Activated naive CD4-positive, alpha-beta T cell treated with Interleukin-2 at 50 U/mL for 16 hours (primary cell): ENCODE data around the gene MEN1.
"Not testable (repeated sequence)": the region's sequence is repeated elsewhere in the genome, so short reads cannot be mapped to it uniquely, and the experiment has no call there.

ENCODE experiments used
- DNase-seq: peaks from one replicate; pipeline ENCODE4 v3.0.0-alpha.2; 2020

MEN1 gene

DNA sequence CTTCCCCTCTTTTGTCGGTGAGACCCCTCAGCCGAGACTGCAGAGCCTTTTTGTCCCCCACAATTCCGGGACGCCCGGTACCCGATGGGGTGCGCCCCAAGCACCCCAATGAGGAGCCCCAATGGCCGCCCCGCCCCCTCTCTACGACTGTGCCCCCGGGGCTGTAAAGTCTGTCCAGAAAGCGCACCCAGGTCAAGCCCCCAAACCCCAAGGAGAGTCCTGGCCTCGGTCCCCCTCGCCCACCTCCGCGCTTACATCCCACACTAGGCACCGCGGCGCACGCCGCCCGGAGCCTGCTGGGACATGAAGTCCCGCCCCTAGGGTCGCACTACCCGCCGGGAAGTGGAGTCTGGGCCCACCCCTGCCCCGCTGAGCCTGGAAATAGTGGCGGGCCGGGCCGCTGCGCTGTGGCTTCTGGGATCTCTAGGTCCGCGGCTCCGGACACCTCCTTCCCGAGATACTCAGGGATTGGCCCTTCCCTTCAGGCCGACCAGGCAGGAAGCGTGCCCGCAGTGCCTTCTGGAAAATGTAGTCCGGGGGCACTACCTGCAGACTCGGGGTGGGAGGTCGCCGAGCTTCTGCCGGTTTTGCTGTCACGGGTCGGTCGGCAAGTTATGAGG, at the start of gene MEN1:
MEN1 (minus strand) TSS at position 281 of the 620 bp plus-strand sequence. CDS start 442 bp downstream, outside the sequence.
- DNase-seq = peak; percentile 82

DNA sequence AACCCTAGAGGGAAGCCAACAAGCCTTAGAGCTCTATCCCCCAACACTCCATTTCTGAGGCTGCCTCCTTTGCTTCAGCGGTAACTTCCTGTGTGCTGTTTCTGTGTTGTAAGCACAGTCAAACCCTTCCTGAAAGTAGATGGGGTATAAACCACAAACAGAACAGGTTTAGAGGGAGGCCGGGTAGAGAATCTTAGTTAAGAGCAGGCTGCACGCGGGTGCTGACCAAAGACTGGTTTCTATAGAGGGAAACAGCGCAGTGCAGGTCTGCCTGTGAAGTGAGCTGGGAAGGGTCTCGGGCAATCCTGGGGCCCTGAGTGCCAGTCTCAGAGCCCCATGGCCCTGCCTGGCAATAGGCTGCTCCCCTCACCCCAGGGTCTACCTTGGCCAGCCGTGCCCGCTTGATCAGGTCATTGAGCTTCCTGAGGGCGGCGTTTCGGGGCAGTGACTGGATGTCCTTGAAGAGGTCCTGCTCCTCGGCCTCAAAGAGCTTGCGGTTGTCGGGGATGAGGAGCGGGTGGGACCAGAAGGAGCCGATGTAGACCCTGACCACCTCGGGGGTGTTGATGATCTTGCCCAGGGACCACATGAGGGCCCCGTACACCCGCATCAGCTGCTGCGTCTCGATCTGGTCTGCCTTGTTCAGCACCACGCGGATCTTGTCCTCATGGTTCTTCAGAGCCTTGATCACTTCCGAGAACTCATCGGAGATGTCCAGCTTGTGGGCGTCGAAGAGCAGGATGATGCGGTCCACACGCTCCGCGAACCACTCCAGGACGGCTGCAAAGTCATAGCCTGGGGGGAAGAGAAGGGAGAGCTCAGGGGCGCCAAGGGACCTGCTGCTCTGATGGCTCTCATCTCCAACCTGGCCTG, 49.4 kb upstream of the MEN1 start:
- peak; percentile 72 for DNase-seq

DNA sequence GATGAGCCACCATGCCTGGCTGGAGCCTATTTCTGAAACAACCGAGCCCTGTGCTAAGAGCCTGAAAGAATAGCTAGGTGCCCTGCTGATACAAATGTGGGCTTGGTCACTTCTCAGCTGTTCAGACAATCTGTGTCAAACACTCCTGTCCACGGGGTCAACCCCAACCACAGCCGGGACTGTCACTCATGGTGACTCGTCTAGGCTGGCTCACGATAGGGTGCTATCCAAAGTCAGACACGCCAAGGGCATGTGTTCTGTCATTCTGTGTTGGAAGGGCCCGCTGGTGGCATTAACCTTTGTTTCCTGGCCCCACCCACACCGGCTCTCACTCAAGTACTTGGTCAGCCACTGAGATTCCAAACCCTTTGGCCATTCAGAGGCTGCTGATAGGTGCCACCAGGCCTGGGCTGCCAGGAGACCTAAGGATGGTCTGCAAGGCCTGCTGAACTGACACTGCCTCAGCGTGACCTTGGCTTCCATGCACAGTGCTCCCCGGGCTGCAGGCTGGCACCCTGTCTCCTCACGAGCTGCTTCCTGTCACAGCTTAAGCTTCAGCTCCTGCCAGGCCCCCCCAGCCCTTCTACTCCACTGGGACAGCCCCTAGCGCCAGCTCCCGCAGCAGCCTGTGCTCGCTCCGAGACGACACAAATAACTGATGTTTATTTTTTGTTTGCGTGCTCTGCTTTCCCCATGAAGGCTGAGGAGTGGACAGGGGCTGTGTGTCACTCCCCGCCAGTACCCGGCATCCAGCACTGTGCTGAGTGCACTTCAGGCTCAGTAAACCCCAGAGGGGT, 48.3 kb upstream of the MEN1 start:
- DNase-seq = peak; percentile 55

DNA sequence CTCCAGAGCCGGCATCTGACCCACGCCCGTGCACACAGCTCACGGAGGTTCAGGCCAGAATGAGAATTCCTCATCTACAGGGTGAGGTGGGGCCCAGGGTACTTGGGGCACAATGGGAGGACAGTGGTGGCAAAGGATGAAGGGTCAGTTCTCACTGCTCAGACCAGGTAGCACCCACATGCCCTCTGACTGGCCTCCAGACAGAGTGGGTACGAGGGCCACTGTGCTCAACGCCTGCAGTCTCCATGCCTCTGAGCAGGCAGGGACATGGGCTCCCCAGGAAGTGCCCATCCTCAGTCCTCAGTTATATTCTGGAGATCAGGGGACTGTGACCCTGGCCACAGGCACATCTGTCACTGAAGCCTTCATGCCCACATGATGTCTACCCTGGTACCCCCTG, 47.1 kb upstream of the MEN1 start:
- DNase-seq = no peak

DNA sequence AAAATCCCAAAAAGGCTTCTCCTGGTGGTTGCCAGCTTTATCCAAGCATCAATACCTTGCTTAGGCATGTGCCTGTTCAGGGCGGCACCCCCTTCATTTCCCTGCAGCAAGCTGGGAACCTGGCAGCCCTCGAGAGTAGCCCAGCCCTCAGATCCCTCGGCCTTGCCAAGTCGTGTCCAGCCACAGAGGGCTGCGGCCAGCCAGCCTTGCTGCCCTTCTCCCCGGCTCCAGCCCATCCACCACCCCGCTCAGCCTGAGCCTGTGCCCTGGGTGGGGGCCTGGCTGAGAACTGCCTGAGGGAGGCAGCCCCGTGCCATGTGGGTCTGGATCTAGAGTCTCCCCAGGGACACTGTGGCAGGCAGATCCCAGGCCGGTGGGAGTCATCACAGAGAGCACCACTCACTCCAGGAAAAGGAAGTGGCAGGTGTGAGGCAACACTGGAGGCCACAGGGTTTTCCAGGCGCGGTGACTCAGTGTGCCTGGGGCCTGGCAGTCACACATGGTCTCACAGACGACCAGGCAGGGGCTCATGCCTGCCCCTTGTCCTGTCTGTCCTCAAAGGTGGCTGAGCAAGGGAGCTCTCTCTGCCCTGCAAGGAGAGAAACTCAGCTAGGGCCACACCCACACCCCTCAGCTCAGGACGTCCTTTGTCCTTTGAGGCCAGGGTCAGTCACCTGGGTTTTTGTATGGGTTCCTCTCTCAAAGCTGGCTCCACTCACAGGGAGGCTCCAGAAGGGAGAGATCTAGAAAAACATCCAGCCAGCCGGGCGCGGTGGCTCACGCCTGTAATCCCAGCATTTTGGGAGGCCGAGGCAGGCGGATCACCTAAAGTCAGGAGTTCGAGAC, 46.3 kb upstream of the MEN1 start:
- peak; percentile 60 for DNase-seq

DNA sequence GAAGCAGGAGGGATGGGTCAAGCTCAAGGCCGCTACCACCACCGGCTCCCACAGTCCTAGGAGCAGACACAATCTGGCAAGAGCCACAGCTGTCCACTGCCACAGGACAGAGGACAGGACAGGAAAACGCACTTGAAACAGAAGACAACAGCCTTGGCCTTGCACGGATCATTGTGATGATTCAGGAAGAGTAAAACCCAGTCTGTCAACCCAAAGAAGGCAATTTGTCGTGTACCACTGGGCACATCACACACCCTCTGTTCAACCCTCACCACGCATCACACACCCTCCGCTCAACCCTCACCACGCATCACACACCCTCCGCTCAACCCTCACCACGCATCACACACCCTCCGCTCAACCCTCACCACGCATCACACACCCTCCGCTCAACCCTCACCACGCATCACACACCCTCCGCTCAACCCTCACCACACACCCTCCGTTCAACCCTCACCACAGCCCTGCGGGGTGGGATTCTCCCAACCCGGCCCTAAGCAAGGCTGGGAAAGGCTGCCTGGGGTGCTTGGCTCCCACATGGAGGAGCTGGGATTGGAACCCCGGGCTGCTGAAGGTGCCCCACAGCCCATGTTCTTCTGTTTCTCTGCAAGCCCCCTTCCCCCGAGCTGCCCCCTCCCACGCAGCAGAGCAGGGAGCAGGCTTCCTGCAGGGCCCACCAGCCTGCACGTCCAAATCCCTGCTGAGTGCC, 45.4 kb upstream of the MEN1 start:
- DNase-seq = no peak

DNA sequence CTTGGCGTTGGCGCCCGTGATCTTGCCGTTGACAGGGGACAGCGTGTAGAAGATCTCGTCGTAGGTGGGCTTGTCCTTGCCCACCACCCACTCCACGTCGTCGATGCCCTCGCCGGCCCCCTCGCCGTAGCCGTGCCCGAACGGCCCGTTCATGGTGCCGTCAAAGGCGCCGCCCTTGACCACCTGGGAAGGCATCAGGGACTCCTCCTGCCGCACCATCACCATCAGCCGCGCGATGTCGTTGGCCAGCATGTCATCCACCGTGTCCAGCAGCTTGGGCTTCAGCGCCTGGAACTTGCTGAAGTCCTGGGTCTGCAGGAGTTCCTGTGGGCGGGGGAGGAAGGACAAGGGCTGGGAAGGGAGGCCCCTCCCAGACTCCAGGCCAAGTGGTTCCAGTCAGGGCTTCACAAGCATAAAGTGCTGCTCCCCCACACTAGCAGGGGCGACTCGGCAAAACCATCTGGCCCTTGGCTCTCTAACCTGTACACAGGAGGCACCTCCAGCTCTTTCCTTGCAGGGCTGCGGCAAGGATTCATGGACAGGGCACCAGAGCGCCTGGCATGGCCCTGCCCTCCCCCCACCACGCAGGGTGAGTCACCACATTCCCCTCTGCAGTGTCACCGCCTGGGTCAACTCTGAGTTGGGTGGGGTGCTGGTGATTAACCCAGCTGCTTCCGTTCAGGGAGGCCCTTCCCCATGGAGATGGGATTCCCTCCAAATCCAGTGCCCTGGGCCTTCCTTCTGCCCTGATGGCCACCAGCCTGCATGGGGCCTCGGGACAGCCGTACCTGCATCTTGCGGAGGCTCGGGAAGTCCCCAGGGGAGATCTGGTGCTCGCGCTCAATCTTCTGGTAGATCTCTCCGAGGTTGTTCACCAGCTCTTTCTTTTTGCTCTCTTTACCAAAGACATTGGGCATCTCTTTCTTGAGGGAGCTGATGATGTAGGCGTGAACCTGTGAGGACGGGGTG, 44.5 kb upstream of the MEN1 start:
- peak; percentile 65 for DNase-seq

DNA sequence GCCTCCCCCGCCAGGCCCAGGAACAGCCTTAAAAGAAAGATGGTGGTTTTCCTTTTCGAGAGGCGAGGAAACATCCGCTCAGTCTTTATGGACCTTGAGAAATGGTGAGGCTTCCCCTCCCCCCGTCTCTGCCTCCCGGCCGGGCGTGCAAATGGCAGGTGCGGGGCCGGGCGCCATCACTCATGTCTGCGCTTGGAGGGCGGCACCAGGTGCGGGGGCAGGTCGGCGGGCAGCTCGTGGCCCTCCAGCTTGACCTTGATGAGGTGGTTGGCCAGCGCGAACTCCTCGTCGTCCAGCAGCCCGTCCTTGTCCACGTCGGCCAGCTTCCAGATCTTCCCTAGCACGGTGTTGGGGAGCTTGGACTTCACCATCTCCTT, 43.8 kb upstream of the MEN1 start:
- DNase-seq = no peak

DNA sequence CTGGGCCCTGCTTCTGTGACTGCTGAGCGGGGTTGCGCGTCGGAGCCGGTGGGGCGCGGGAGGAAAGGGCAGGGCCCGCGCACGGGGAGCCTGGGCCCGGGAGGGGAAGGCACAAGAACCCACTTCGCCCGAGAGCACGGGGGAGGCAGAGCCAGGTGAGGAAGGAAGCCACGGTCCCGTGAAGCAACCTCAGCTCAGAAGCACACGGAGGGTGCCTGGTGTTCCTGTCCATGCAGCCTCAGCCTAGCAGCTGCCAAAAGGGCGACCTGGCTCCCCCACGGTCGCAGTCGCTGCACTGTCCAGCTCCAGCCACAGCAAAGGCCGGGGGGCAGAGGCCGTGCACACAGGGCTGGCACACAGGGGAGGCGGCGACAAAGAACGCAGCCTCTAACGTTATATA, 43.4 kb upstream of the MEN1 start:
- DNase-seq = no peak

DNA sequence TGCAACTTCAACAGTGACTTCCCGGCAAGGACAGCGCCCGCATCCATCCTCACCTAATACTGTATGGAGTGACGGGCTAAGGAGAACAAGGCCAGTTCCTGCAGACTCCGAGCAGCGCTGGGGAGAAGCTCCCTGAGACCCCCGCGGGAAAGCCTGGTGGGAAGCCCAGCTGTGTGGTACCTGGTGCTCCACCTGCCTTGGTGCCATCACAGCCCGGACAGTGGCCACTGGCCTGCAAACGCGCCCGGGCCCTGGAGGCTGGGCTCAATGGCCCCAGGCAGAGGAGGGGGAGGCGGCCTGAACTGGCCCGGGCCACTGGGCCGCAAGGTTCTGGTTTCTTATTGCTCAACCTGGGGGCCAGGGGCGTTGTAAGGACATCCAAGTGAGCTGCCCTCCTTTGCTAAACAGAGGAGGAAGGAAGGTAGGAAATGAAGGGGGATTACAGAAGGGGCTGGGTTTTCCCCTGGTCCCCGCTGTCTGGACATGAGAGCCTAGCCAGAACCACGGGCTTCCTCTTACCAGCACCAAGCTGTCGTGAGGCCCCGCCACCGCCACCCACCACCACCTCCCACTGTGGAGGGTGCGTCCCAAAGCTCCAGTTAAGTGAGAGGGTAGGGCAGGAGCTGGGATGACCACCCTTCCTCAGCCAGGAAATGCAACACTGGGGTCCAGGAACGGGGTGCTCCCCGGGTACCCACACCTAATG, 42.6 kb upstream of the MEN1 start:
- no peak for DNase-seq

DNA sequence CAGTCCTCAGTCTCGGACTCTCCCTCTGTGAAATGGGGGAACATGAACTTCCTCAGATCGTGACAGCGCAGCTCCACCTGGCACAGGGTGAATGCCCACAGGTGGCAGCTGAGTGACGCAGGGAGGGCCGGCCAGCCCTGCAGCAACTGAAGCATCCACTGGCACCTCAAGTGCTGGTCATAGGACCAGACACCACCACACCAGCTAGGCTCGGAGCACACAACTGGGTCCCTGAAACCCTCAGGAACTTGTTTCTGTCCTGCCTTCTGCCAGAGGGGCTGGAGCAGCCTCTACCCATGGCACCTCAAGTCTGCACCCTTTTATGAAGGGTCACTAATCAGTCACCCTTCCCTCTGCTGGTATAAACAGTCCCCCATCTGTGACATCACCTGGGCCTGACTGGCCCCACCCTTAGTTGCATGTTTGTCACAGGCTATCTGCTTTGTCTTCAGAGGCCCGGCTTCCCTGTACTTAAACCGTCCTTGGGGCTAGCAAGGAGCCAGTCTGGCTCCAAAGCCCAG, 41.5 kb upstream of the MEN1 start:
- no peak for DNase-seq

DNA sequence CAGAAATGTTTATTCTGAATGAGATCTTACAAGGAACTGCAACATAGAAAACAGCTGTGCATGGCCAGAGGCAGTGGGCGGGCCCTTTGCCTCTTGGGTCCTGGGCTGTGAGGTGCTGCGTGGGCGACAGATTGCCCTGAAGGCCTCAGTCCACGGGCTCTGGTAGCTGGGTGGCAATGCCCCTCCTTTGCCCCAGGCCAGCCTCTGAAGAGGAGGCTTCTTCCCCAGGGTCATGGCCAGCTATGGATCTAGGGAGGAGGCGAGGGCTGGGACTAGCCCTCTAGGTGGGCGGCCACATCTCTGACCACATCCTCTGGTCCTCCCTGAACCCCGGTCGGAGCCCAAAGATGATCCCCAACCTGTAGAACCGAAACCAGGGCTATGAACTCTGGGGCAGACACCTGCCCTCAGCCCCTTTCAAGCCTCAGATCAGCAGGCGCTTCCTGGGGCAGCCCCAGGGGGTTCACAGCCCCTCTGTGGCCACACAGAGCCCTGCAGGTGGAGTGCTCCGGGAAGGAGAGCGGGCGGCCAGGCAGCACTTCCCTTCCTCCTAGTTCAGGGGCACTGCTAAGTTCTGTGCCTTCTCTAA, 40.7 kb upstream of the MEN1 start:
- peak; percentile 60 for DNase-seq

DNA sequence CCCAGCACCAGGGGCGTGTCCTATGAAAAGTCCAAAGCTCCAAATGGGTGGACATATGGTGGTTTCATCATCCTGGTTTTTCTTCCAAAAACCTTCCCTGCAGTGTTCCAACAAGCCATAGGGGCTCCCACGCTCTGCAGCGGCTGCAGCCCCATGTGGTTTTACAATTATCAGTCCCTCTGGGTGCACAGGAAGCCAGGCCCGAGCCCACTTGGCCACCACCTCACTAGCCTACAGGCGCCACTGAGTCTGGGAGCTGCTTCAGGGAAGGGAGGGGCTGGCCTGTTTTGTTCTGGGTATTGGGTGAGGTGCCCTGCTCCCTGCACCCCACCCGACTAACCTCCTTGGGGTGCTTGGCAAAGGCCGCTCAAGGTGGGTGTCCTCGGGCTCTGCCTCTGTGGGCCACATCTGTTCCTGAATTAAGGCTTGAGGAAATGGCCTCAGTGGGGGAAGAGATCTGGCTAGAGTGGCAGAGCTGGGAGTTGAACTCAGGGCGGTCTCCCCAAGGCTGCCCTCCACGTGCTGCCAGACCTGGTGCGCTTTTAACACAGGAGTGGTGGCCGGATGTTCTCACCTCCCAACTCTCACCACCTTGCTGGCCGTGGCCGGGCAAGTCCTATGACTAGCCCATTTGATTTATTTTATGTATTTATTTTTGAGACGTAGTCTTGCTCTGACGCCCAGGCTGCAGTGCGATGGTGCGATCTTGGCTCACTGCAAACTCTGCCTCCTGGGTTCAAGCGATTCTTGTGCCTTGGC, 39.4 kb upstream of the MEN1 start:
- no peak for DNase-seq

DNA sequence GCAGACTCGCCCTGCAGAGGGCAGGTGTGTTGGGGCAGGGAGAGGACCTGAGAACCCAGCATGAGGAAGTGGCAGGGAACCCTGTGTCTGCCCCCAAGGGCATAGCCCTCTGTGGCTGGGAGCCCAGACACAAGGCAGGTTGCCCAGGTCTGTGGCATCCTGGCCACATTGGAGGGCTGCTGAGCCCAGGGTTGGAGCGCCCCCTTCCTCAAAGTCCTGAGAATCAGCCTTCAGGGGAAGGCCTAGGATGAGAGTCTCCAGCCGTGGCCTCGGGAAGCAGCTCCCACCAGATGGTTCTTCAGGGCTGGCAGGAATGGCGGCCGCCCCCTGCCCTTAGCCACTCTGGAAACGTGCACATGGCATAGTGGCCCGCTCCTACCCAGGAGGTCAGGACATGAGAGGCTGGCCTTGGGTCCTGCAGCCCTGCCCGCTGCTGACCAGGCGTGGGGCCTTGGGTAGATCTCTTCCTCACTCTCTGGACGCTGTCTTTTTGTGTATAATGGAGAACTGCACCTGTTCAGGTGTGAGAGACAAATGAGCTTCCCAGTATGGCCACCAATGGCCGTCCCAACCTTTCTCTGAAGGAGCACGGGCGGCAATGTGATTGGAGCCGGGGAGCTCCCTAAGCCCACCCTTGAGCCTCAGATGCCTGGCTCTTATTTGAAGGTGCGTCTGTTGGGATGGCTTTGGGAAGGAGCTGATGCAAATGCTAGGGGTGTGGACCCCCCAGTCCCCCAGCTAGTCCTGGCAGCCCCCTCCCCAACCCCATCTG, 38.7 kb upstream of the MEN1 start:
- DNase-seq = no peak

DNA sequence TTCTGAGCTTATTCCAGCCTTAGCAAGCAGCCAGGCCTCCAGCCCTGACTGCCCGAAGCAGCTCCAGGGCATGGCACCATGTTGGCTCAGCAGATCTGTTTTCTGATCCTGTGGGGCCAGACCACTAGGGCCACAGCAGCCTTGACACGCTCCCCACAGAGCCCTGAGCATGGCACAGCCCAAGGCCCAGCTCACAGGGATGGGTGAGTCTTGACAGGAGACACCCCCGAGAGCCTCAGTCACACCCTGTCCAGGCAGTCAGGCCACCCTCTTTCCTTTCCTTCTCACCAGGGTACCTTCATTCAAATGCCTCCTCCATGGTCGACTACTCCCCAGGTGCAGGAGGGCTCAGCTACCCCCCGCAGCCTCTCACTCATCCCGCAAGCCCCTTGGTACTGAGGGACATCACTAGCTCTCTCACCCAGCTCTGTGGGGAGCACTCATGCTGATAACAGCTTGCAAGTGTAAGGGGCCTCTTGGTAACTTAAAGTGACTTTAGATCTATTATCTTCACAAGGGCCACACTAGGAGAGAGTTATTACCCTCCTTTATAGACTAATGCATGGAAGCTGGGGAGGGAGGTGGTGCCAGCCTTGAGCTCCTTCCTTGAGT, 38.0 kb upstream of the MEN1 start:
- DNase-seq = no peak

DNA sequence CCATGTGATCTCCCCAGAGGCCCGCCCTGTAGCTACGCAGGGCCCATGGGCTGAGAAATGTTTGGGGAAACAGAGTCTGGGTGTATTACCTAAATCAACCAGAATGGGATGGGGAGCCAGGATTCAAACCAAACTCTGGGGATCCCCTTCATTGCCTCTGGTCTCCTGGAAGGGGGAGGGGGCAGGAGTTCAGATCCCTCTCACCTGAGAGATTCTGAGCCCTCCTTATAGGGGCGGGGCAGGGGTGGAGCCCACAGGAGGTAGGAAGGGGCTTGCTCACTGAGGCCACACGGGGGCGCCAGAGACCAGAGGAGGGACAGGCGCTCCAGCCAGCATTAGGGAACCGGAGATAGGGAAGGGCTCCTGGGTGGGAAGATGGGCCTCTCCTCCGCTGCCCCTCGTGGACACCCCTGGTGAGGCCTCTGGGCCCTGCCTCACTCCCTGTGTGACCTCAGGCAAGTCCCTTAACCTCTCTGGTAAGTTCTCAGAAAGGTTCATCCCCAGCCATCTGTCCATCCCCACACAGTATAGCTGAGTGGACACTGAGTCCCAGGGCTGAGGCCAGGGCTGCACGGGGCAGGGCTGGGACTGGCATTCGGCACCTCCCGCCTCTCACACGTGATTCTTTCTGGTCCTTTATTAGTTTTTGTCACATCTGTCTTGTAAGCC, 36.8 kb upstream of the MEN1 start:
- peak; percentile 92 for DNase-seq

DNA sequence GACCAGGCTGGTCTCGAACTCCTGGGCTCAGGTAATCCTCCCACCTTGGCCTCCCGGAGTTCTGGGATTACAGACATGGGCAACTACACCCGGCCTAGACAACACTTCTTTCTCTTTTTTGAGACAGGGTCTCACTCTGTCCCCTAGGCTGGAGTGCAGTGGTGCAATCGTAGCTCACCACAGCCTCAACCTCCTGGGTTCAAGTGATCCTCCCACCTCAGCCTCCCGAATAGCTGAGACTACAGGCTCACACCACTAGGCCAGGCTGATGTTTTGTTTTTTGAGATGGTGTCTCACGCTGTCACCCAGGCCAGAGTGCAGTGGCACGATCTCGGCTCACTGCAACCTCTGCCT, 35.4 kb upstream of the MEN1 start:
- not testable (repeated sequence) for DNase-seq
